ENCODE measurements around the gene CDC34.

DNA sequence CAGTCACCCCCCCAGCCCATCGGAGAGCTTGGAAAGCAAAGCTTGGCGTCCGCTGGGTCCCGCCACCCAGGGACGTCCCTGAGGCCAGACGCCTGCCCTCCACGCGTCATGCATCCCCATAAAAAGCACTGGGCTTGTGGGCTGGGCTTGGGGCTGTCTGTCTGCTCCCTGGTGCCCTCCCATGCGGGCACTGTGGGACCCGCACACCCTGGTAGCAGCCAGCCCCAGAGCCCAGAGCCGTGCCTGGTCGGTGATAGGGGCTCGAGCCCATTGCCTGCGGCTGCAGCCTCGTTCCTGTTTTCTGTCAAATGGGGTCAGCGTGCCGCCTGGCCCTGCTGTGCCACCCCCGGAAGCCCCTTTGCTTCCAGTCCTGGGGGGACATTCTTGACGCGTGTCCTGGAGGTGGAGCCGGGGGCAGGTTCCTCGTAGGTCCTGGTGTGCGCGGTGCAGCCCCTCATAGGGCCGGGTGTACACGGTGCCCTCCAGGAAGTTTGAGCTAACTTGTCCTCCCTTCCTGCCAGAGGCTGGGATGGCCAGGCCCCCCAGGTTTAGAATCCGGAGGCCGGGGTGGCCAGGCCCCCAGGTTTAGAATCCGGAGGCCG lies 8.0 kb downstream of the CDC34 start:
- TF ChIP-seq, protein P1, sequence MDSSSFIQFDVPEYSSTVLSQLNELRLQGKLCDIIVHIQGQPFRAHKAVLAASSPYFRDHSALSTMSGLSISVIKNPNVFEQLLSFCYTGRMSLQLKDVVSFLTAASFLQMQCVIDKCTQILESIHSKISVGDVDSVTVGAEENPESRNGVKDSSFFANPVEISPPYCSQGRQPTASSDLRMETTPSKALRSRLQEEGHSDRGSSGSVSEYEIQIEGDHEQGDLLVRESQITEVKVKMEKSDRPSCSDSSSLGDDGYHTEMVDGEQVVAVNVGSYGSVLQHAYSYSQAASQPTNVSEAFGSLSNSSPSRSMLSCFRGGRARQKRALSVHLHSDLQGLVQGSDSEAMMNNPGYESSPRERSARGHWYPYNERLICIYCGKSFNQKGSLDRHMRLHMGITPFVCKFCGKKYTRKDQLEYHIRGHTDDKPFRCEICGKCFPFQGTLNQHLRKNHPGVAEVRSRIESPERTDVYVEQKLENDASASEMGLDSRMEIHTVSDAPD (CRISPR knock-in tag; IDR thresholded peaks at IDR 0.05) = no peak
- TF ChIP-seq KDM5B (IDR thresholded peaks at IDR 0.05; ENCODE audit: insufficient replicate concordance, low read depth, low read length) = no peak
- no peak for TF ChIP-seq CHD1 (IDR thresholded peaks at IDR 0.05; ENCODE audit: low read length)
- no peak for TF ChIP-seq ETV6 (IDR thresholded peaks at IDR 0.05; ENCODE audit: borderline replicate concordance in 1 of 2, low read depth in 2 of 2, low read length in 1 of 2)
- TF ChIP-seq ETV6 (CRISPR knock-in tag; IDR thresholded peaks at IDR 0.05; ENCODE audit: borderline replicate concordance) = no peak
- TF ChIP-seq, protein P2, sequence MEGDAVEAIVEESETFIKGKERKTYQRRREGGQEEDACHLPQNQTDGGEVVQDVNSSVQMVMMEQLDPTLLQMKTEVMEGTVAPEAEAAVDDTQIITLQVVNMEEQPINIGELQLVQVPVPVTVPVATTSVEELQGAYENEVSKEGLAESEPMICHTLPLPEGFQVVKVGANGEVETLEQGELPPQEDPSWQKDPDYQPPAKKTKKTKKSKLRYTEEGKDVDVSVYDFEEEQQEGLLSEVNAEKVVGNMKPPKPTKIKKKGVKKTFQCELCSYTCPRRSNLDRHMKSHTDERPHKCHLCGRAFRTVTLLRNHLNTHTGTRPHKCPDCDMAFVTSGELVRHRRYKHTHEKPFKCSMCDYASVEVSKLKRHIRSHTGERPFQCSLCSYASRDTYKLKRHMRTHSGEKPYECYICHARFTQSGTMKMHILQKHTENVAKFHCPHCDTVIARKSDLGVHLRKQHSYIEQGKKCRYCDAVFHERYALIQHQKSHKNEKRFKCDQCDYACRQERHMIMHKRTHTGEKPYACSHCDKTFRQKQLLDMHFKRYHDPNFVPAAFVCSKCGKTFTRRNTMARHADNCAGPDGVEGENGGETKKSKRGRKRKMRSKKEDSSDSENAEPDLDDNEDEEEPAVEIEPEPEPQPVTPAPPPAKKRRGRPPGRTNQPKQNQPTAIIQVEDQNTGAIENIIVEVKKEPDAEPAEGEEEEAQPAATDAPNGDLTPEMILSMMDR (IDR thresholded peaks at IDR 0.05 in 2 of 3, conservative IDR thresholded peaks at IDR 0.05 in 1 of 3; ENCODE audit: insufficient read depth in 2 of 3, low read depth in 1 of 3, low read length in 3 of 3) = no peak
- no peak for TF ChIP-seq CCAR2 (IDR thresholded peaks at IDR 0.05; ENCODE audit: low read depth, low read length)
- no peak for TF ChIP-seq ZNF217 (CRISPR knock-in tag; IDR thresholded peaks at IDR 0.05)
- no peak for TF ChIP-seq NCOA4 (IDR thresholded peaks at IDR 0.05; ENCODE audit: partially characterized antibody)
- no peak for TF ChIP-seq JUND (IDR thresholded peaks at IDR 0.05; ENCODE audit: borderline replicate concordance, low read depth, low read length)
- TF ChIP-seq JUND (tag; IDR thresholded peaks at IDR 0.05; ENCODE audit: borderline replicate concordance, low read depth, low read length) = no peak
- TF ChIP-seq NCOA2 (IDR thresholded peaks at IDR 0.05; ENCODE audit: partially characterized antibody in 2 of 2) = no peak

Measured in K562 (cell line).